GM18511 (cell line): Measurements from ENCODE around the gene PDIA4.
"Not testable (repeated sequence)": the region's sequence is repeated elsewhere in the genome, so short reads cannot be mapped to it uniquely, and the experiment has no call there.

Experiments used
- ATAC-seq: cut with Tn5 transposase; IDR thresholded peaks from one replicate; pipeline ENCODE4 v1.9.1; 2021; ENCODE audit warnings: mild to moderate bottlenecking, moderate library complexity; ENCODE audit not compliant: unreplicated experiment

The PDIA4 gene, protein sequence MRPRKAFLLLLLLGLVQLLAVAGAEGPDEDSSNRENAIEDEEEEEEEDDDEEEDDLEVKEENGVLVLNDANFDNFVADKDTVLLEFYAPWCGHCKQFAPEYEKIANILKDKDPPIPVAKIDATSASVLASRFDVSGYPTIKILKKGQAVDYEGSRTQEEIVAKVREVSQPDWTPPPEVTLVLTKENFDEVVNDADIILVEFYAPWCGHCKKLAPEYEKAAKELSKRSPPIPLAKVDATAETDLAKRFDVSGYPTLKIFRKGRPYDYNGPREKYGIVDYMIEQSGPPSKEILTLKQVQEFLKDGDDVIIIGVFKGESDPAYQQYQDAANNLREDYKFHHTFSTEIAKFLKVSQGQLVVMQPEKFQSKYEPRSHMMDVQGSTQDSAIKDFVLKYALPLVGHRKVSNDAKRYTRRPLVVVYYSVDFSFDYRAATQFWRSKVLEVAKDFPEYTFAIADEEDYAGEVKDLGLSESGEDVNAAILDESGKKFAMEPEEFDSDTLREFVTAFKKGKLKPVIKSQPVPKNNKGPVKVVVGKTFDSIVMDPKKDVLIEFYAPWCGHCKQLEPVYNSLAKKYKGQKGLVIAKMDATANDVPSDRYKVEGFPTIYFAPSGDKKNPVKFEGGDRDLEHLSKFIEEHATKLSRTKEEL

DNA sequence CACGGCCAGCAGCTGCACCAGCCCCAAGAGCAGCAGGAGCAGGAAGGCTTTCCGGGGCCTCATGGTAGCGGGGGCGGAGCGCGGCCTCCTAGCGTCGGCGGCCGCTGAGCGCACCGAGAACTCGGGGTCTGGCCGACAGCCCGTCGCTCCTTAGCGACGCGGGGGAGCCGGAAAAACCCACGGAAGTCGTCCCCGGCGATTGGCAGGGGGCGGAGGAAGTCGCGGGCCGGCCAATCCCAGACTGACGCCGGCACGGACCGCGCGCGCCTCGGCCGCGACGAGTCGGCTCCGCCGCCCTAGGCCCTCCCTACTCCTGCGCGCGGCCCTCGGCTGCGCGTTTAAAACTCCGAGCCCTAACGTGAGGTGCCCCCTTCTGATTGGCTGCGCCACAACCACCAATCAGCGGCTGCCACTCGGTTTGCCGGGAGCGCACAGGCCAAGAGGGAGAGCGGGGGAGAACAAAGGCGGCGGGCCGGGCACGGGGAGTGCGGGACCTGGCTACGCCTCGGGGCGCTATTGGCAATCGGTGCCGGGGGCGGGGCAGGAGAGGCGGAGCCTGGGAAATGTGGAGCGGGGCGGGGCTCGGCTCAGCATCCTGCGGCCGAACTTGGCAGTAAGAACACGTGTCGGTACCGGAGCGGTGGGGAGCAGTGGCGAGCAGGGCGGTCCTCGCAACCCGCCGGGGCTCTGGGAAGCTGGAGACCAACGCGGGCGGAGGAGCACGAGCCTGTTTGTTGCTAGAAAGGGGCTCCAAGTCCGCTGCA lies at the start of gene PDIA4:
TSS of gene PDIA4 (minus strand) at position 160 of the 764 bp plus-strand sequence. CDS start at position 63, 97 bp downstream.
- ATAC-seq, result peak; percentile 93

DNA sequence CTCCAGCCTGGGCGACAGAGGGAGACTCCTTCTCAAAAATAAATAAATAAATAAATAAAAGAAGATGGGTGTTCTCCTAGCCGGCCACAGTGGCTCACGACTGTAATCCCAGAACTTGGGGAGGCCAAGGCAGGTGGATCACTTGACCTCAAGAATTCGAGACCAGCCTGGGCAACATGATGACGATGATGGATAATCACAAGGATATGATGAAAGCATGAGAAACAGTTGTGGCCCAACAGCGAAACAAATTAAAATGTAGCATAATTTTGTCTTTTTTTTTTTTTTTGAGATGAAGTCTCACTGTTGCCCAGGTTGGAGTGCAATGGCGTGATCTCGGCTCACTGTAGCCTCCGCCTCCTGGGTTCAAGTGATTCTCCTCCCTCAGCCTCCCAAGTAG lies 49.3 kb upstream of the PDIA4 start:
- no peak for ATAC-seq

DNA sequence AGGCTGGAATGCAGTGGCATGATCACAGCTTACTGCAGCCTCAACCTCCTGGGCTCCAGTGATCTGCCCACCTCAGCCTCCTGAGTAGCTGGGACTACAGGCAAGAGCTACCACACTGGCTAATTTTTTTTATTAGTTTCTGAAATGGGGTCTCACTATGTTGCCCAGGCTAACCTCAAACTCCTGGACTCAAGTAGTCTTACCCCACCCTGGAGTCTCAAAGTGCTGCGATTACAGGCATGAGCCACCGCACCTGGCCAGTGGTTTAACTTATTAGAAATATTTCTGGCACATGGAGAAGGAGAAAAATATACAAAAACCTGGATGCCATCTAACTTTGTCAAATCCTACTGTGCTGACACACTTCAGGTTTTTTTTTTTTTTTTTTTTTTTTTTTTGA lies 47.0 kb upstream of the PDIA4 start:
- no peak for ATAC-seq

DNA sequence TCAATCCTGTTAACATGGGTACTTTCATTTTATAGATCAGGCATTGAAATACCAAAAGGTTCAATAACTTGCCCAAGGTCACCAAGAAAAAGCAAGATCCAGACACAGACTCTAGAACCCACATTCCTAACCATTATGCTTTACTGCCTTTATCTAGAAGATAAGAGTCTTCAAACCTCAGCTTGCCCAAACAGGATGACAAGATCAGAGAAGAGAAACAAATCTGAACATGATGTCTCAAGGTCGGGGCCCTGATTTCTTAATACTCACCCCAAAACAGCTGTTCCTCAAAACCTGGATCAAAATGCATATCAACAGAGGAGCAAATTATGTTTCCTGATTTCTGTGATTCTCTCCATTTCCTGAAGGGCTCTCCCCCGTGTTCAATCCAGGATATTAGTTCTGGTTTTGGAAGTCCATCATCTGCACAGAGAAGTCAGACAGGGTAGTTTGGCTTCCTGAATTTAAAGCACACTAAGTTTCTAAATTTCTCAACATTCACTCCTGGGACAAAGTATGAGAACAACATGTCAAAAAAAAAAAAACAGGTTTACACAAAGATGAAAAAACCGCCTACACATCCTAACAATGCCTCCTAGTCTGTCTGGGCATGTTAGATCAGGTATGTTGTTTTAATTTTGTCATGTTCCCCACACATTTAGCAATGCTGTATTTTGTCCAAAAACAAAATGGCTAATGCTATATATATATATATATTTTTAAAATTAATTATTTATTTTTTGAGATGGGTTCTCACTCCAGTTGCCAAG lies 46.0 kb upstream of the PDIA4 start:
- ATAC-seq, result no peak

DNA sequence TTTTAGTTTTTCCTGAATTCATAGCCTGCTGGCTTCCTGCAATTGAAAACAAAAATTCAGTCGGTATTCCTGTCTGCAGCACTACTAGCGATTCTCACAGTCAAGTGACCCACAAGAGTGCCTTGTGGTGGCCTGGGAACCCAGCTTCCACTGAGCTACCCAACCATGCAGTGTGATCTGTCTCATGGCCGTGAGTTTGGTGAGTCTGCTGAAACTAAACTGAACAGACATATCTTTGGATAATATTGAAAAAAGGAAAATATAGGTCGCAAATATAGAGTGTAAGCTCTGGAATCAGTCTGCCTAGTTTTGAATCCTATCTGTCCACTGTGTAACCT lies 44.1 kb upstream of the PDIA4 start:
- no peak for ATAC-seq

DNA sequence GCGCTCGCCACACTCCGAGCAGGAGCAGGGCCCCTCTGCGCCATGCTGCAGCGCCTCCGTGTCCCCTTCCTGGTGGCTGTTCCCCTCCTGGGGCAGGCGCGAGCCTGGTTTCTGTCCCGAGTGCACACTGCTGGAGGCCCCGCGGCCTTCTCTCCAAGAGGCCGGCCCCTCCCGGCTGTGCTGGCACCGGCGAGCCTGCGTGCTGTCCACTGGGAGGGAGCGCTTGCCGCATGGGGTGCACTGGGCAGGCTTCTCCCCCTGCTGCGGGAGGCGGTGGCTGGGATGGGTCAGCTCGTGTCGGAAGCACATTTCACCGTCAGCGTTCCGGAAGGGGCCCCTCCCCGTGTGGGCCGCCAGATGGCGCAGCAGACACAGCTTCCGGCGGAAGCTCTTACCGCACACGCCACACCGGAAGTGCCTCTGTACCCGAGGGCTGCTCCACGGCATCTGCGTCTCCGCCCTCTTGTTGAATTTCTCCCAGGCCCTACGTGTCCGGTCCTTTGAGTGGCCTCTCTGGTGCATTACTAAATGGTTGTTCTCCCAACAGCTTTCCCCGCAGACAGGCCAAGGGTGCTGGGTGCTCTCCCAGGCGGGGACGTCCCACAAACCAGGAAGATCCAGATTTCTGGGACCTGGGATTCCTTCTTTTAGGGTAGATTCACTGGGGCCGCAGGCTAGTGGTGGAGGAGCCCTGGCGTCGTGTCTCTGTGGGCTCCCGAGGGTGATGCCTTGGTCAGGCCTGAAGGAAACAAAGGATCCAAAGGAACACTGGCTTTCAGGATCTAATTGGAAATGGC lies 43.5 kb upstream of the PDIA4 start:
- no peak for ATAC-seq

DNA sequence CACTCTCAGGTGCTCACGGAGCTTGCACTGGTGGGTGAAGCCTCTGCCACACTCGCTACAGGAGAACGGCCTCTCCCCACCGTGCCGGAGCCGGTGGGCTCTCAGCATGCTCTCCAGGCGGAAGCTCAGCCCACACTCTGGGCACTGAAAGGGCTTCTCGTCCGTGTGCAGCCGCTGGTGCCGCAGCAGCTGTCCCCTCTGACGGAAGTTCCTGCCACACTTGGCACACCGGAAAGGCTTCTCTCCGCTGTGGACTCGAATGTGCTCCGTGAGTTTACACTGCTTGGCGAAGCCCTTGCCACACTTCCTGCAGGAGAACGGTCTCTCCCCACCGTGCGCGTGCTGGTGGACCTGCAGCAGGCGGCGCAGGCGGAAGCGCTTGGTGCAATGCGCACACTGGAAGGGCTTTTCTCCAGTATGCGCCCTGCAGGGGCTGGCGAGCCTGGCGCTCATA lies 42.9 kb upstream of the PDIA4 start:
- ATAC-seq, result no peak

DNA sequence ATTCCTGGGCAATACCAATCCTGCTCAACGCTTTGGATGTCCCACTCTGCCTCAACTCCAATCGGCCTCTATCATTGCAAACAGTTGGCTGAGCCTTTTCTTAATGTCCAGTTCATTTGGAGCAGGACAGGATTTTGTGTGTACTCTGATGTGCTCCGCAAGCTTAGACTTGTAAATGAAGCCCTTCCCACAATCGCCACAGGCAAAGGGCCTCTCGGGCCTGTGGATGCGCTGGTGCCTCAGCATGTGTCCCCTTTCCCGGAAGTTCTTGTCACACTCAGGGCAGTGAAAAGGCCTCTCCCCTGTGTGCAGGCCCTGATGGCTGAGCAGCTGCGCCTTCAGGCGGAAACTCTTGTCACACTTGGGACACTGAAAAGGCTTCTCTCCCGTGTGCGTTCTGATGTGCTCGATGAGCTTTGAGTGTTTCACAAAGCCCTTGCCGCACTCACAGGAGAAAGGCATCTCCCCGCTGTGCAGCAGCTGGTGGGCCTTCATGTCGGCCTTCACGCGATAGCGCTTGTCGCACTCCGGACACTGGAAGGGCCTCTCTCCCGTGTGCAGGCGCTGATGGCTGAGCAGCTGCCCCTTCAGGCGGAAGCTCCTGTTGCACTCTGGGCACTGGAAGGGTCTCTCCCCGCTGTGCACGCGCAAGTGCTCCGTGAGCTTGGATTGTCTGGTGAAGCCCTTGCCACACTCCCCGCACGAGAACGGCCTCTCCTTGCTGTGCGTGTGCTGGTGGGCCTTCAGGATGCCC lies 42.2 kb upstream of the PDIA4 start:
- ATAC-seq, result no peak

DNA sequence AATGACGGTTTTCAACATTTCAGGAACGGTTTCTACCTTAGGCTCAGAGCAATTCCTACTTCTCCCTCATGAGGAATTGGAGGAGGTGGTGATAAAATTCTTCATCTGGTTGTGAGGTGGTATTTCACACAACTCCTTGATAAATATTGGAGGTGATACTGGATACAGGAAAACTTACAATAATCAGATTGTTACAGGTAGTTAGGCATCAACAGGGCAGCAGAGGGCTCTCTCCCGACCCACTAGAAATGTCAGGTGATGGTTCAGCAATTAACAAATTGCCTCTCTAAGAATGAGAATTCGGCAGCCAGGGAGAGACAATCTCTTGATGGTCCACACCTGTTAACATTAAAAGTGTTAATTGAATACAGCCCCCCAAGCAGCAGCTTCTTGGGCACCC lies 39.6 kb upstream of the PDIA4 start:
- ATAC-seq, result no peak

DNA sequence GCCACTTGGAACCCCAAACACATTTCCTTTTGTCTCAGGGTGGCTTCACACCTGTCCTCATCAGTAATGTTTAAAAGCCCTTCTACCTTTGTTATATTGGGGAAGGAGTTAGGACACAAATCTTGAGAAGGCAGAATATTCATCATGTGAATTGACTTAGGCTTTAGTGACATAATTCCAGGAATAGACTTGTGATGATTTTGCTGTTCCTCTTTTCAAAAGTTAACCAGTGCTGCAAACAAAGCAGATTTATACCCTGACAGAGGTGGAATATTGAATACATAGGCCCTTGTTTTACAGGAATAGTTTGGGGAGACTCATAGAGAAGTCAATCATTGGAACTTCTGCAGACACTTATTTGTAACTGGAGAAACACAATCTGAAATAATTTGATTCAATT lies 35.2 kb upstream of the PDIA4 start:
- no peak for ATAC-seq

DNA sequence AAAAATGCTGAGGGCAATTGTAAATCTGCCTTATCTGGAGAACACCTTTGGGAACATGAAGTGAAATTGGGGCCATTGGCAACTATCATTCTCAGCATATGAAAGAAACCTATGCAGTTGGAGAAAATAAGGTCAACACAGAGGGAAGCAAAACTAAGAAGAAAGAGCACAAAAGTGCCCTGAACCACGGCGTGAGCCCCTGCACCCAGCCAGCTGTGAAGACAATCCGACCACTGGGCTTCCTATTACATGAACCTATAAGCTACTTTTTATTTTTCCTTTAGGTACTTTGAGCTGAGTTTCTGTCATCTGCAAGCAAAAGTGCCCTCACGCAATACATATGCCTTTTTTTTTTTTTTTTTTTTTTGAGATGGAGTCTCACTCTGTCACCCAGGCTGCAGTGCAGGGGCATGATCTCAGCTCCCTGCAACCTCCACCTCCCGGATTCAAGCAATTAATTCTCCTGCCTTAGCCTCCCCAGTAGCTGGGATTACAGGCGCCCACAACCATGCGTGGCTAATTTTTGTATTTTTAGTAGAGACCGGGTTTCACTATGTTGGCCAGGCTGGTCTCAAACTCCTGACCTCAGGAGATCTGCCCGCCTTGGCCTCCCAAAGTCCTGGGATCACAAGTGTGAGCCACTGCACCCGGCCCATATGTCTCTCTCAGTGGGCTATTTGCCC lies 34.1 kb upstream of the PDIA4 start:
- ATAC-seq, result not testable (repeated sequence)

DNA sequence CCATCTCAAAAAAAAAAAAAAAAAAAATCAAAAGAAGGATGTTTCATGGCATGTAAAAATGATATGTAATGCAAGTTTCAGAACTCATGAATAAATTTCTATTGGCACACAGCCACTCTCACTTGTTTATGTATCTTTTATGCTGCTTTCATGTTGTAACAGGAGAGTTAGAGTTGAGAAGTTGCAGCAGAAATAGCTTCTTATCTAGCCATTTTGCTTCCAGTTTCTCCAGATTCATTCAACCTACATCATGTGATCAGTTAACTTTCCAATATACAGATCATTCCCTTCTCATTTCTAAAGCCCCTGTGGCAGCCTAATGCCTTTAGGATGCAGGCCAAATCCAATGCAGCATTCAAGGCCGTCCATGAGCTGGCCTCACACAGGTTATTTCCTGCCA lies 31.9 kb upstream of the PDIA4 start:
- no peak for ATAC-seq

DNA sequence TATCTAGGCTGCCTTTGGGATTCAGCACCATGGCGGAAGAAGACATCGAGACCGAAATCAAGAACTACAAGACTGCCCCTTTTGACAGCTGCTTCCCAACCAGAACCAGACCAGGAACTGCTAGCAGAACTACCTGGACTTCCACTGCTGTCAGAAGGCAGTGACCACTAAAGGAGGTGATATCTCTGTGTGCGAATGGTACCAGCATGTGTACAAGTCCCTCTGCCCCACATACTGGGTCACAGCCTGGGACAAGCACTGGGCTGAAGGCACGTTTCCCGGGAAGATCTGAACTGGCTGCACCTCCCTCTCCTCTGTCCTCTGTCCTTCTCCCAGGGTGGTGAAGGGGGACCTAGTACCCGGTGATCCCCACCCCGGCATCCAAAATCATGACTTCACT lies 25.6 kb upstream of the PDIA4 start:
- no peak for ATAC-seq

DNA sequence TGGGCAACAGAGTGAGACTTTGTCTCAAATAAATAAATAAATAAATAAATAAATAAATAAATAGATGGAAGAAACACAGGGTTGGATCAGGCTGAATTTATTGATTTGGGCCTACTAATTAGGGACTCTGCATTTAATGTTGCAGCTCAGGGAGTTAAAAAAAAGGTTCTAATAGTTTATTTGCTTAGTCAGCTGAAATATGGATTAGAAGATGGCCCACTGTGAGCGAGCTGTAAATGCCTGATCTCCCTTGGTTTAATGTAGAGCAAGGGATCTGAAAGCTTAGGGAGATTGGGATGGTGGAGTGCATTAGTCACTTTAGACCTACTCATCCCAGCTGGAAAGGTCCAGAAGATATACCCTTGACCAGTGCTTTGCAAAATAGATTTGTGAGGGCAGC lies 25.1 kb upstream of the PDIA4 start:
- no peak for ATAC-seq

DNA sequence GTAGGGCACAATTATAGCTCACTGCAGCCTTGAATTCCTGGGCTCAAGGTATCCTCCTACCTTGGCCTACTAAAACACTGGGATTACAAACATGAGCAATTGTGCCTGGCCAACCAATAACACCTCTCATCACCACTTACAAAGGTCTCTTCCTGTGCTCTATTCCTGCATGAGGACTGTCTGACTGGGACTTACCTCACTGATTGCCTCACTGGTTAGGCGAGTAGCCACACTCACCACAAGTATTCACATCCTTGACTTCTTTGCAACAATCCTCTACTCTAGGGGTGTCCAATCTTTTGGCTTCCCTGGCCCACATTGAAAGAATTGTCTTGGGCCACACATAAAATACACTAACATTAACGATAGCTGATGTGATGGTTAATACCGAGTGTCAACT lies 22.6 kb upstream of the PDIA4 start:
- ATAC-seq, result no peak

DNA sequence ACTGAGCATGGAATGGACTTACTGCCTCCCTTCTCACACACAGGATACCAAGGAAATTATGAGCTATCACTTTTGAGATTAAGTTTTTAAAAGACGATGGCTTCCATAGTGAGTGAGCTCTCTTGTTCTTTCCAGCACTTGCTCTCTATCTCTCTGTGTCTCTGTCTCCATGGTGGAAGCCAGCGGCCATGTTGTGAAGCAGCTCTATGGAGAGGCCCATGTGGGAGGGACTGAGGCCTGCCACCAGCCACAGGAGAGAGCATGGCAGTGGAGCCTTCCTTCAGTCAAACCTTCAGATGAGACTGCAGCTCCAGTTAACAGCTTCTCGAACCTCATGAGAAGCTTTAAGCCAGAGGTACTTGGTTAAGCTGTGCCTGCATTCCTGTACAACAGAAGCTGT lies 20.5 kb upstream of the PDIA4 start:
- no peak for ATAC-seq

DNA sequence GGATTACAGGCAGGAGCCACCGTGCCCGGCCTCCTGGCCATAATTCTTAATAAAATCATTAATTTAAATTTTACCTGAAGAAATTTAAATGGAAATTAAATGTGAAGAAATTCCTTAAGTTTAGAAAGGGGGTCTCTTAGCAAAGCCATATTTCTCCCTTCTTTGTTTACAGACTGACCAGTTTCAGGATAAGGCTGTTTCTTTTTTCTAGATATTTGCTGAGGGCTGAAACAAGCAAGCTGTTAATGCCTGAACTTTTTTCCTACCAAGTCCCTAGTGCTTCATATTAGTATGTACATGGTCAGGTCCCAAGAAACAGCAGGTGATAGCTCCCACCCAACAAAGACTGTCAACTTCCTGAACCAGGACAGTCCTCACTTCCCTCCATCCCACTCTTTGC lies 18.1 kb upstream of the PDIA4 start:
- ATAC-seq, result no peak

DNA sequence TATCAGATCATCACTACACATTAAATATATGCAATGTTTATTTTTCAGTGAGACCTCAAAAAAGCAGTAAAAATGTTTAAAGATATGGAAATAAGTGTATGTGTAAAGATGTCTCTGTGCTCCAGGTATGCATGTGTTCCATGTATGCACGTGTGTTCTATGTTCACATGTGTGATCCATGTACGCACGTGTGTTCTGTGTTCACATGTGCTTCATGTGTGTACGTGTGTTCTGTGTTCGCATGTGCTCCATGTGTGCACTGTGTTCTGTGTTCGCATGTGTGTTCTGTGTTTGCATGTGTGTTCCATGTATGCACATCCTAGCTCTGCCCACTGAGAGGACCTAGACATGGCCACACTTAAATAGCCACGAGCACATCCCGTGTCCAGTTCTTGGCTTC lies 15.6 kb upstream of the PDIA4 start:
- ATAC-seq, result no peak

DNA sequence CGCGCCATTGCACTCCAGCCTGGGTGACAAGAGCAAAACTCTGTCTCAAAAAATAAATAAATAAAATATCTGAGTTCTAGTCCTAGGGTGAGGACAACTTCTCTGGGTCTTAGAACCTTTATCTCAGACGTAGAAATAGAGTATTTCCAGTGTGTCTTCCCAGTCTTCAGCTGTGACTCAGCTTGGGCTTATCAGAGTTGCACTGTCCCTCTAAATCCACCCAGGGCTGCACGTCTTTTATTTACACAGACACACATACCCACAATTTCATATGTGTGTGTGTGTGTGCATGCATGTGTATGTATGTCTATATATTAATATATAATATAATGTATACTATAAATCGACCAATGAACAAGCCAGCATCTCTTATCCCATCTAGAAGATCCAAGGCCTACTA lies 13.0 kb upstream of the PDIA4 start:
- ATAC-seq, result no peak
